GM06990 (cell line): ENCODE data around the gene YKT6.

ENCODE experiments used
- DNase-seq: peaks from one replicate; pipeline ENCODE4 v3.0.0-alpha.2; 2011; ENCODE audit not compliant: insufficient read length; ENCODE audit errors: extremely low read depth
- H3K27me3 ChIP-seq: replicated peaks from 2 replicates; pipeline ENCODE4 v1.6.0; 2011; ENCODE audit warnings: low read length; ENCODE audit not compliant: control insufficient read depth, insufficient read depth
- H3K36me3 ChIP-seq: 2 replicates; pipeline ENCODE4 v1.5.1; 2011; ENCODE audit warnings: low read length; ENCODE audit not compliant: control insufficient read depth, insufficient read depth
- H3K4me3 ChIP-seq: replicated peaks from 2 replicates; pipeline ENCODE4 v1.5.1; 2011; ENCODE audit warnings: low read depth, mild to moderate bottlenecking, control low read depth, low read length
- TF ChIP-seq, protein P1 (sequence below): IDR thresholded peaks from 2 replicates; pipeline ENCODE4 v1.5.1; 2011; ENCODE audit warnings: low read length, control low read depth, mild to moderate bottlenecking, inconsistent platforms; ENCODE audit not compliant: insufficient read depth, poor library complexity, severe bottlenecking

Gene YKT6

DNA sequence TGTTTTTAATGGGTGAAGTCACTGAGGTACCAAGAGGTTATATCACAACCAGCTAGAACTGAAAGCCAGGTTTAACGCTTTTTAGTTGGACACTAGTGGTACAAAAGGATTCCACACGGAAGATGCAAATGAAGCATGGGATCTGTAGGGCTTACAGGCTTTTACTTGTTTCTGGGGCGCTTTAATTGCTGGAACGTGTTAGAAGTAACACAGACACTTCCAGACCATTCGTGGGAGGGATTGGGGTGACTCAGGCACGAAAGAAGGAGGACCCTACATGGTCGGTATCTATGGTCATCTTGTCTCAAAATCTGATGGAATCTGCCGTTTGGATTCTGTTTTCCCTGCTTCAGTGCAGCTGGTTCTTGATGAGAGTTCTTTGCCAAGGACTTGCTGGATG is 1.0 kb downstream of the YKT6 start:
- no peaks in the 10 kb centered on the region for H3K27me3 ChIP-seq
- H3K4me3 ChIP-seq, result peak overlapping the region; percentile 98
- peaks cover 9% of the 10 kb centered on the region for H3K36me3 ChIP-seq
- no peak for DNase-seq
- TF ChIP-seq, protein P1, sequence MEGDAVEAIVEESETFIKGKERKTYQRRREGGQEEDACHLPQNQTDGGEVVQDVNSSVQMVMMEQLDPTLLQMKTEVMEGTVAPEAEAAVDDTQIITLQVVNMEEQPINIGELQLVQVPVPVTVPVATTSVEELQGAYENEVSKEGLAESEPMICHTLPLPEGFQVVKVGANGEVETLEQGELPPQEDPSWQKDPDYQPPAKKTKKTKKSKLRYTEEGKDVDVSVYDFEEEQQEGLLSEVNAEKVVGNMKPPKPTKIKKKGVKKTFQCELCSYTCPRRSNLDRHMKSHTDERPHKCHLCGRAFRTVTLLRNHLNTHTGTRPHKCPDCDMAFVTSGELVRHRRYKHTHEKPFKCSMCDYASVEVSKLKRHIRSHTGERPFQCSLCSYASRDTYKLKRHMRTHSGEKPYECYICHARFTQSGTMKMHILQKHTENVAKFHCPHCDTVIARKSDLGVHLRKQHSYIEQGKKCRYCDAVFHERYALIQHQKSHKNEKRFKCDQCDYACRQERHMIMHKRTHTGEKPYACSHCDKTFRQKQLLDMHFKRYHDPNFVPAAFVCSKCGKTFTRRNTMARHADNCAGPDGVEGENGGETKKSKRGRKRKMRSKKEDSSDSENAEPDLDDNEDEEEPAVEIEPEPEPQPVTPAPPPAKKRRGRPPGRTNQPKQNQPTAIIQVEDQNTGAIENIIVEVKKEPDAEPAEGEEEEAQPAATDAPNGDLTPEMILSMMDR, result no peak

DNA sequence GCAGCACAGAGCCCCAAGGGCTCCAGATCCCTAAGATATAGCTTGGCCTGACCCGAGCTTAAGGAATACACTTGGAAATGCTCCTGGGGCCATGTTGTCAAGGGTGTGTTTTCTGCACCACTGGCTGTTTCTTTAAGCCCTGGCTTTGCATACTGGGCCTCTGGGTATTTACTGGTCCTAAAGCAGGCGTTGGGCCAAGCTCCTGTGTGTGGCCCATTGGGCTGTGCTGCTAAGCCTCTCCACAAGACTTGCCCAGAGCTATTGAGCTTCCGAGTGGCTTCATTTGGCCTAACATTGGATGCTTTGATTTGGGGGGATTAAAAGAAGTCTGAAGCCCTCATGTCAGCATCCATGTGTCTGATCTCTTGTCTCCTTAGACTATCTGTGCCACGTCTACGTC is 5.2 kb downstream of the YKT6 start:
- no peaks in the 10 kb centered on the region for H3K27me3 ChIP-seq
- DNase-seq, result no peak
- peaks cover 27% of the 10 kb centered on the region for H3K36me3 ChIP-seq
- H3K4me3 ChIP-seq, result no peak overlapping the region
- TF ChIP-seq, protein P1, result no peak

DNA sequence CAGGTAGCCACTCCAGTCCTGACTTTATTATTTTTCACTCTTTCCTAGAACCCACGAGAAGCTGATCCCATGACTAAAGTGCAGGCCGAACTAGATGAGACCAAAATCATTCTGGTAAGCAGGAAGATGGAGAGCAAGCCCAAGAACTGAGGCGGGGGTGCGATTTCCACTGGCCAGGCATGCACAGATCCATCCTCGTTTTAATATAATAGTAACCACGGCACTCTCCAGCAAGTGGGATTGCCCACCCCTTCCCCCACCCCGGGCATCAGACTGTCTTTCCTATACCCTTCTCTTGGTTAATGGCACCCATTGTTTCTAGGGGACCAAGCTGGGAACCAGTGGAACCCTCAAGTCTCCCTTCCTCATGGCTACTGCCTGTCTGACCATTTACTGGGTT is 7.3 kb downstream of the YKT6 start:
- DNase-seq, result no peak
- Histone ChIP-seq H3K4me3 (no peak overlapping the region), H3K36me3 (peaks cover 38% of the 10 kb centered on the region), H3K27me3 (no peaks in the 10 kb centered on the region)
- TF ChIP-seq, protein P1, result no peak

DNA sequence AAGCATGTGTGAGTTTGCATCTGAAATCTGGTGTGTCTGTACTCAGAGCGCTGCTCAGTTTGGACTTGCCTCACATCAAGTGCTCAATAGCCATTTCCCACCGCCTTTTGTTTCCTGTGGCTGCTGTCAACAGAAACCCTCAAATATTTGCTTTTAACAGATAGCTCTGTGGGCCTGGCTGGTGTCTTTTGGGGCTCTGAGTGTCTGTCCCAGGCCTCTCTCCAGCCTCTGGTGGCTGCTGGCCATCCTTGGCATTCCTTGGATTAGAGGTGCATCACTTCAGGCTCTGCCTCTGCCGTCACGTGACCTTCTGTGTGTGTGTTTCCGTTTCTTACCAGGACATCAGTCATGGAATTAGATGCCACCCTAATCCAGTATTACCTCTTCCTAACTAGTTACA is 9.3 kb downstream of the YKT6 start:
- H3K36me3 ChIP-seq, result peaks cover 40% of the 10 kb centered on the region
- H3K4me3 ChIP-seq, result no peak overlapping the region
- no peak for DNase-seq
- no peaks in the 10 kb centered on the region for H3K27me3 ChIP-seq
- TF ChIP-seq, protein P1, result no peak

DNA sequence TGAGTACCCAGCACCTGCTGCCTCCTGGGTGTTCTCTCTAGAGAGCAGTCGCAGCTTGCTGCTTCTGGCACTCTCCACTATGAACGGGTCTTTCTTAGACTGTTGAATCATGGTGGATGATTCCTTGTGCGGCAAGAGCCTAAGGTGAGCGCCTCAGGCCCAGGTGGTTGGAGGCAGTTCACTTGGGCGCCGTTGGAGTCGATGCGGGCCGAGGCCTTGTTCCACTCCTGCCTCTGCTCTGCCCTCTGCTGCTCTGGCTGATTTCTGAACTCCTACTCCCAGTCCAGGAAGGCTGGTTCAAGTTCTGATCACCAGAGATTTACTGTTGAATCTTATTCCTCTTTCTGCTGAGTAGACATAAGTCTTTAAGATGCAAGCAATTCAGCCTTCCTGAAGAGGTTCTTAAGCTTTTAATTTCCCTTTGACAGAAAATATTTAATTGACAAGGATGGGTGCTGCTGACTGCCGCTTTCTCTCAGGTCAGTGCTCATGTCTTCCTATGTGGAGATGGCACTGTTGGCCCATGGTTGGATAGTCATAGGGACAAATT is 10.4 kb downstream of the YKT6 start:
- TF ChIP-seq, protein P1, result no peak
- no peak overlapping the region for H3K4me3 ChIP-seq
- no peak for DNase-seq
- H3K36me3 ChIP-seq, result peaks cover 36% of the 10 kb centered on the region
- no peaks in the 10 kb centered on the region for H3K27me3 ChIP-seq

DNA sequence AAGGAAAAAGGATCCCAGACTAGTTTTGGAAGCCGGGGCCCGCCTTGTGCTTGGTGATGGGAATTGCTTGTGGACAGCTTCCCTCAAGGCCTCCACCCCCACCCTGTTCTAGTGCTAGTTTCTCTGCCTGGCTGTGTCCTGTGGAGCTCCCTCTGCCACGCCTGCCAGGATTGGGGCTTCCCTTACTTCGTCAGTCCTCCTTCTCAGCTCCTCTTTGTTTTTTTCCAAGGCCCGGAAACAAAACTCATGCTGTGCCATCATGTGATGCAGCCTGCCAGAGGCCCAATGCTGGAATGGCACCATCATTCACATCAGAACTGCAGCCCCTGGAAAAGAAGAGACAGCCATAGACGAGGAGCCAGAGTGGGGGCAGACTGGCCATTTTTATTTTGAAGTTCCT is 11.2 kb downstream of the YKT6 start:
- H3K36me3 ChIP-seq, result peaks cover 35% of the 10 kb centered on the region
- DNase-seq, result no peak
- TF ChIP-seq, protein P1, result no peak
- H3K27me3 ChIP-seq, result no peaks in the 10 kb centered on the region
- no peak overlapping the region for H3K4me3 ChIP-seq
